AG10803 (cell line): ENCODE data around the gene ERAP2.
"Not testable (repeated sequence)": the region's sequence is repeated elsewhere in the genome, so short reads cannot be mapped to it uniquely, and the experiment has no call there.

ENCODE experiments used
- DNase-seq: peaks from one replicate; pipeline ENCODE4 v3.0.0; 2010; ENCODE audit warnings: low read depth
- H3K4me3 ChIP-seq: 2 replicates; pipeline ENCODE4 v1.5.1; 2011; ENCODE audit warnings: mild to moderate bottlenecking, low read length, control low read depth
- CTCF ChIP-seq: conservative IDR thresholded peaks from 2 replicates; pipeline ENCODE4 v1.5.1; 2011; ENCODE audit warnings: mild to moderate bottlenecking, low read length, control low read depth, inconsistent platforms

Gene ERAP2

GRCh38 chr5:96926276-96926675, 50.0 kb downstream of the ERAP2 start:
- no peak overlapping the region for H3K4me3 ChIP-seq
- TF ChIP-seq CTCF, result no peak
- no peak for DNase-seq

GRCh38 chr5:96927008-96927407, 50.7 kb downstream of the ERAP2 start:
- no peak overlapping the region for H3K4me3 ChIP-seq
- no peak for TF ChIP-seq CTCF
- peak; percentile 24 for DNase-seq

- DNase-seq, result no peak
- TF ChIP-seq CTCF, result no peak
- no peak overlapping the region for H3K4me3 ChIP-seq
Observed at GRCh38 chr5:96928931-96929708, 52.8 kb downstream of the ERAP2 start.

- TF ChIP-seq CTCF, result no peak
Observed at GRCh38 chr5:96930058-96930457, 53.8 kb downstream of the ERAP2 start.

GRCh38 chr5:96930589-96930988, 54.3 kb downstream of the ERAP2 start:
- DNase-seq, result no peak
- TF ChIP-seq CTCF, result no peak
- no peak overlapping the region for H3K4me3 ChIP-seq

More at GRCh38 chr5:96930058-96930457, 53.8 kb downstream of the ERAP2 start:
- DNase-seq, result no peak
- H3K4me3 ChIP-seq, result no peak overlapping the region

GRCh38 chr5:96931037-96931436, 54.7 kb downstream of the ERAP2 start:
- DNase-seq, H3K4me3 ChIP-seq: not testable (repeated sequence)

- no peak for DNase-seq
Observed at GRCh38 chr5:96931605-96932004, 55.3 kb downstream of the ERAP2 start.

More at GRCh38 chr5:96931605-96932004, 55.3 kb downstream of the ERAP2 start:
- no peak for TF ChIP-seq CTCF
- no peak overlapping the region for H3K4me3 ChIP-seq
